HEK293 (cell line): ENCODE results near the gene CARD10.

Experiments used
- CTCF ChIA-PET: fragments of 350-600 bp; formaldehyde crosslinking; extraction: SDS; loops from one replicate; lab custom pipeline; 2021; ENCODE audit warnings: antibody characterized with exemption; lab: Yijun Ruan, JAX
- POLR2A ChIA-PET: fragments of 300-600 bp; formaldehyde crosslinking; extraction: SDS; loops from one replicate; lab custom pipeline; 2020; ENCODE audit warnings: antibody characterized with exemption, inconsistent platforms; lab: Yijun Ruan, JAX
- H3K27ac ChIP-seq: fragments of 200-500 bp; sonication (Bioruptor generic); 2 replicates; pipeline ENCODE4 v1.5.1; 2014; ENCODE audit warnings: low read depth, low read length, control low read depth, inconsistent platforms; ENCODE audit errors: extremely low read depth
- H3K36me3 ChIP-seq, 2 experiments: fragments of 200-500 bp in 1 of 2; sonication (Bioruptor generic) in 1 of 2; 1 replicate in 1 of 2; 2 replicates in 1 of 2; pipeline ENCODE4 v1.5.1; 2014 to 2017; ENCODE audit warnings: inconsistent platforms in 2 of 2, low read length in 2 of 2; ENCODE audit not compliant: control insufficient read depth in 2 of 2, insufficient read depth in 1 of 2
- H3K4me1 ChIP-seq: fragments of 200-500 bp; sonication (Bioruptor generic); 2 replicates; pipeline ENCODE4 v1.5.1; 2014; ENCODE audit warnings: mild to moderate bottlenecking, low read length, inconsistent platforms; ENCODE audit not compliant: control insufficient read depth, insufficient read depth
- H3K4me3 ChIP-seq: 2 replicates; pipeline ENCODE4 v1.5.1; 2011; ENCODE audit warnings: low read depth, mild to moderate bottlenecking, control low read depth, low read length, moderate library complexity
- H3K9me3 ChIP-seq: fragments of 200-500 bp; sonication (Bioruptor generic); 2 replicates; pipeline ENCODE4 v1.5.1; 2014; ENCODE audit warnings: low read depth, low read length, inconsistent platforms; ENCODE audit not compliant: control insufficient read depth, insufficient read depth
- GLI4 ChIP-seq: fragments of 450-650 bp; formaldehyde crosslinking; IDR thresholded peaks from 2 replicates; pipeline ENCODE4 v1.5.1; 2016; ENCODE audit warnings: missing biosample characterization, missing genetic modification characterization
- KLF1 ChIP-seq: fragments of 450-650 bp; formaldehyde crosslinking; IDR thresholded peaks from 2 replicates; pipeline ENCODE4 v1.5.1; 2016; ENCODE audit warnings: missing biosample characterization, missing genetic modification characterization
- KLF7 ChIP-seq: fragments of 450-650 bp; formaldehyde crosslinking; IDR thresholded peaks from 2 replicates; pipeline ENCODE4 v1.5.1; 2016; ENCODE audit warnings: missing biosample characterization, missing genetic modification characterization, borderline replicate concordance
- RBAK ChIP-seq: fragments of 450-650 bp; formaldehyde crosslinking; IDR thresholded peaks from 2 replicates; pipeline ENCODE4 v1.5.1; 2016; ENCODE audit warnings: missing biosample characterization, missing genetic modification characterization
- SCRT1 ChIP-seq: fragments of 450-650 bp; formaldehyde crosslinking; IDR thresholded peaks from 2 replicates; pipeline ENCODE4 v1.5.1; 2016; ENCODE audit warnings: missing biosample characterization, missing genetic modification characterization, borderline replicate concordance
- SCRT2 ChIP-seq: fragments of 450-650 bp; formaldehyde crosslinking; IDR thresholded peaks from 2 replicates; pipeline ENCODE4 v1.5.1; 2016; ENCODE audit warnings: missing biosample characterization, missing genetic modification characterization
- SP7 ChIP-seq: fragments of 450-650 bp; formaldehyde crosslinking; IDR thresholded peaks from 2 replicates; pipeline ENCODE4 v1.5.1; 2016; ENCODE audit warnings: missing biosample characterization, missing genetic modification characterization
- ZBTB48 ChIP-seq: fragments of 450-650 bp; formaldehyde crosslinking; IDR thresholded peaks from 2 replicates; pipeline ENCODE4 v1.5.1; 2016; ENCODE audit warnings: missing biosample characterization, missing genetic modification characterization
- ZFP41 ChIP-seq: fragments of 450-650 bp; formaldehyde crosslinking; IDR thresholded peaks from 2 replicates; pipeline ENCODE4 v1.5.1; 2016; ENCODE audit warnings: missing biosample characterization, missing genetic modification characterization, borderline replicate concordance
- ZNF10 ChIP-seq: fragments of 450-650 bp; formaldehyde crosslinking; IDR thresholded peaks from 2 replicates; pipeline ENCODE4 v1.5.1; 2017; ENCODE audit warnings: missing biosample characterization, missing genetic modification characterization
- ZNF223 ChIP-seq: fragments of 450-650 bp; formaldehyde crosslinking; IDR thresholded peaks from 2 replicates; pipeline ENCODE4 v1.5.1; 2016; ENCODE audit warnings: missing biosample characterization, missing genetic modification characterization
- ZNF274 ChIP-seq, 2 experiments: fragments of 200-500 bp in 1 of 2; fragments of 450-650 bp in 1 of 2; sonication (Bioruptor generic) in 1 of 2; formaldehyde crosslinking in 1 of 2; IDR thresholded peaks; 2 replicates each; pipeline versions ENCODE4 v1.5.1 to v1.6.1; 2014 to 2016; ENCODE audit warnings: borderline replicate concordance in 1 of 2, inconsistent platforms in 1 of 2, low read length in 1 of 2, missing biosample characterization in 1 of 2, missing genetic modification characterization in 1 of 2
- ZNF280C ChIP-seq: fragments of 450-650 bp; formaldehyde crosslinking; IDR thresholded peaks from 2 replicates; pipeline ENCODE4 v1.5.1; 2016; ENCODE audit warnings: missing biosample characterization, missing genetic modification characterization
- ZNF280D ChIP-seq: fragments of 450-650 bp; formaldehyde crosslinking; IDR thresholded peaks from 2 replicates; pipeline ENCODE4 v1.5.1; 2016; ENCODE audit warnings: missing biosample characterization, missing genetic modification characterization
- ZNF350 ChIP-seq: fragments of 450-650 bp; formaldehyde crosslinking; IDR thresholded peaks from 2 replicates; pipeline ENCODE4 v1.5.0; 2017; ENCODE audit warnings: missing biosample characterization, mild to moderate bottlenecking, missing genetic modification characterization
- ZNF362 ChIP-seq: fragments of 450-650 bp; formaldehyde crosslinking; IDR thresholded peaks from 2 replicates; pipeline ENCODE4 v1.5.1; 2016; ENCODE audit warnings: missing biosample characterization, missing genetic modification characterization
- ZNF366 ChIP-seq: fragments of 450-650 bp; formaldehyde crosslinking; conservative IDR thresholded peaks from 2 replicates; pipeline ENCODE4 v1.5.1; 2016; ENCODE audit warnings: missing biosample characterization, missing genetic modification characterization
- ZNF639 ChIP-seq: fragments of 450-650 bp; formaldehyde crosslinking; IDR thresholded peaks from 2 replicates; pipeline ENCODE4 v1.5.1; 2016; ENCODE audit warnings: missing biosample characterization, missing genetic modification characterization
- TF ChIP-seq, protein P1 (sequence below): fragments of 450-650 bp; formaldehyde crosslinking; IDR thresholded peaks from 2 replicates; pipeline ENCODE4 v1.5.1; 2016; ENCODE audit warnings: missing biosample characterization, missing genetic modification characterization
- TF ChIP-seq, protein P2 (sequence below): fragments of 450-650 bp; formaldehyde crosslinking; IDR thresholded peaks from 2 replicates; pipeline ENCODE4 v1.5.1; 2016; ENCODE audit warnings: missing biosample characterization, missing genetic modification characterization

The CARD10 gene

GRCh38 chr22:37503183-37503683 lies 16.0 kb downstream of the CARD10 start:
- Histone ChIP-seq H3K27ac (no peak overlapping the region), H3K4me1 (no peaks in the 10 kb centered on the region), H3K9me3 (no peaks in the 10 kb centered on the region), H3K36me3 (peaks cover 7 to 90% of the 10 kb centered on the region in 2 experiments; a peak in 2 of 3 replicates), H3K4me3 (no peak overlapping the region)
- TF ChIP-seq ZNF10 (tag by site-specific recombination) (no peak), GLI4 (tag by site-specific recombination) (peak; percentile 65; the same call in 1 of the 2 replicates), KLF1 (tag by site-specific recombination) (no peak), ZFP41 (tag by site-specific recombination) (no peak)
- TF ChIP-seq, protein P1, sequence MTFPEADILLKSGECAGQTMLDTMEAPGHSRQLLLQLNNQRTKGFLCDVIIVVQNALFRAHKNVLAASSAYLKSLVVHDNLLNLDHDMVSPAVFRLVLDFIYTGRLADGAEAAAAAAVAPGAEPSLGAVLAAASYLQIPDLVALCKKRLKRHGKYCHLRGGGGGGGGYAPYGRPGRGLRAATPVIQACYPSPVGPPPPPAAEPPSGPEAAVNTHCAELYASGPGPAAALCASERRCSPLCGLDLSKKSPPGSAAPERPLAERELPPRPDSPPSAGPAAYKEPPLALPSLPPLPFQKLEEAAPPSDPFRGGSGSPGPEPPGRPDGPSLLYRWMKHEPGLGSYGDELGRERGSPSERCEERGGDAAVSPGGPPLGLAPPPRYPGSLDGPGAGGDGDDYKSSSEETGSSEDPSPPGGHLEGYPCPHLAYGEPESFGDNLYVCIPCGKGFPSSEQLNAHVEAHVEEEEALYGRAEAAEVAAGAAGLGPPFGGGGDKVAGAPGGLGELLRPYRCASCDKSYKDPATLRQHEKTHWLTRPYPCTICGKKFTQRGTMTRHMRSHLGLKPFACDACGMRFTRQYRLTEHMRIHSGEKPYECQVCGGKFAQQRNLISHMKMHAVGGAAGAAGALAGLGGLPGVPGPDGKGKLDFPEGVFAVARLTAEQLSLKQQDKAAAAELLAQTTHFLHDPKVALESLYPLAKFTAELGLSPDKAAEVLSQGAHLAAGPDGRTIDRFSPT (tag by site-specific recombination), result peak; percentile 25; the same call in 1 of the 2 replicates
- CTCF ChIA-PET, result interaction anchor here (1.2 kb wide), 1 partner anchor 8 kb away, joined by 3 read pairs; no protein-coding TSS in a partner anchor
- POLR2A ChIA-PET, result no interaction called here

DNA sequence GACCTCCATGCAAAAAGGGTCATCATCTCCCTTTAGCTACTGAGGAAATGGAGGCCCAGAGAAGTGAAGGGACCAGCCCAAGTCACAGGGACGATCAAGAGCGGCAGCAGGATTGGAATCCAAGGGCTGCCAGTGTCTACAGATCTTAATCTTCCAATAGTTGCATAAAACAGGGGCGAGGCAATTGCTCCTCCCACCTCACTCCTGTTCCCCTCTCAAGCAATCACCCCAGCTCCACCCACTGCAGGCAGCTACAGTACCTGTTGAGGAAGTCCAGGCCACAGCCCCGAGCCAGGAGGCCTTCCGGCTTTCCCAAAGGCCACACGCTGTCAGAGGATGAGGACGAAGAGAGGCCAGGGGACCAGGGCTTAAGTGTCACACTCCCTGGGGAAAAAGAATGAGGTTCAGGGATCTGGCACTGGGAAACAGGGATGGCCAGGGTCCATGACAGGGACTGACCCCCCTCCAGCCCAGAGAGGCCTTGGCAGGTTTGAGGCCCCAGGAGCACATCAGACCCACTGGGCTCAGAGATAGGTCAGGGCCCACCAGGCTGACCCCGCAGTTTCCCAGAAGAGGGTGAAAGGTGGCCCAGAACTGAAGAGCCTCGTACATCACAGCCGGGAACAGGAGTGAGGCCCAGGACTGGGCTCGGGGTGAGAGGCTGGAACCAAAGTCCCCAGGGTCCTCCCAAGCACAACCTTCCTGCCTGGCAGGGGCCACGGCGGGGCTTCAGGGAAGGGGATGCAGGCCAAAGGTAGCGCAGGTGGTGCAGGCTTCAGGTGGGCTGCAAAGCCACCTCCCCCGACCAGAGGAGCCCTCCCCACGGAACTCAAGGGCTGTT lies 16.7 kb downstream of the CARD10 start:
- ChIA-PET POLR2A (no interaction called here), CTCF (interaction anchor here (0.6 to 1.6 kb wide), 3 partner anchors 7 to 37 kb away, joined by 3 to 7 read pairs (median 3); no protein-coding TSS in a partner anchor)
- no peak overlapping the region for H3K4me3 ChIP-seq
- no peaks in the 10 kb centered on the region for H3K4me1 ChIP-seq
- H3K36me3 ChIP-seq, result peaks cover 7 to 86% of the 10 kb centered on the region in 2 experiments; a peak in 2 of 3 replicates
- H3K9me3 ChIP-seq, result no peaks in the 10 kb centered on the region
- no peak overlapping the region for H3K27ac ChIP-seq
- peak; percentile 69; the same call in 1 of the 2 replicates for TF ChIP-seq SCRT1 (tag by site-specific recombination)
- peak; percentile 96 for TF ChIP-seq ZNF223 (tag by site-specific recombination)
- TF ChIP-seq ZBTB48 (tag by site-specific recombination), result no peak
- no peak for TF ChIP-seq KLF7 (tag by site-specific recombination)
- TF ChIP-seq ZNF366, result no peak
- no peak for TF ChIP-seq ZNF362 (tag by site-specific recombination)
- TF ChIP-seq ZNF350 (tag by site-specific recombination), result no peak
- TF ChIP-seq ZNF639 (tag by site-specific recombination), result no peak
- TF ChIP-seq ZNF280D, result no peak
- TF ChIP-seq, protein P2, sequence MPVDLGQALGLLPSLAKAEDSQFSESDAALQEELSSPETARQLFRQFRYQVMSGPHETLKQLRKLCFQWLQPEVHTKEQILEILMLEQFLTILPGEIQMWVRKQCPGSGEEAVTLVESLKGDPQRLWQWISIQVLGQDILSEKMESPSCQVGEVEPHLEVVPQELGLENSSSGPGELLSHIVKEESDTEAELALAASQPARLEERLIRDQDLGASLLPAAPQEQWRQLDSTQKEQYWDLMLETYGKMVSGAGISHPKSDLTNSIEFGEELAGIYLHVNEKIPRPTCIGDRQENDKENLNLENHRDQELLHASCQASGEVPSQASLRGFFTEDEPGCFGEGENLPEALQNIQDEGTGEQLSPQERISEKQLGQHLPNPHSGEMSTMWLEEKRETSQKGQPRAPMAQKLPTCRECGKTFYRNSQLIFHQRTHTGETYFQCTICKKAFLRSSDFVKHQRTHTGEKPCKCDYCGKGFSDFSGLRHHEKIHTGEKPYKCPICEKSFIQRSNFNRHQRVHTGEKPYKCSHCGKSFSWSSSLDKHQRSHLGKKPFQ (tag by site-specific recombination), result no peak
- TF ChIP-seq SCRT2 (tag by site-specific recombination), result peak; percentile 92
- no peak for TF ChIP-seq SP7
- no peak for TF ChIP-seq ZNF274 (IDR thresholded peaks at IDR 0.05; ENCODE audit: low read length)
- no peak for TF ChIP-seq ZNF274 (tag by site-specific recombination; IDR thresholded peaks at IDR 0.05; ENCODE audit: borderline replicate concordance)
- TF ChIP-seq ZNF280C (tag by site-specific recombination), result no peak
- no peak for TF ChIP-seq RBAK (tag by site-specific recombination)
